Measurements from ENCODE around the gene PSMC3. TPM values are rescaled to one million over a fixed set of nuclear protein-coding genes. Genes with fewer than 3 reads are reported as not detected.

PSMC3 gene
- total RNA-seq, 1 experiment from 2014 or later: 179 TPM

- Histone ChIP-seq H2AFZ (ENCODE audit: low read length) (no peak overlapping the region), H3K4ac (ENCODE audit: low read depth, low read length) (no peak overlapping the region), H3K4me1 (ENCODE audit: insufficient read depth, low read length) (peaks cover 3% of the 10 kb centered on the region), H3T11ph (ENCODE audit: low read length) (no peak overlapping the region), H3K79me2 (ENCODE audit: insufficient read depth, low read length) (no peaks in the 10 kb centered on the region), H2BK20ac (ENCODE audit: low read depth, low read length, poor library complexity, severe bottlenecking) (no peak overlapping the region), H3K23ac (ENCODE audit: insufficient read length, low read depth, low read length) (no peak overlapping the region), H3K18ac (ENCODE audit: insufficient read length, low read depth, low read length) (no peak overlapping the region), H2BK5ac (ENCODE audit: insufficient read length, low read length) (no peak overlapping the region), H4K91ac (ENCODE audit: insufficient read length, low read depth, low read length) (no peak overlapping the region), H4K5ac (ENCODE audit: insufficient read length, low read depth, low read length) (no peak overlapping the region), H4K20me1 (ENCODE audit: control insufficient read depth, insufficient read depth, insufficient read length) (no peaks in the 10 kb centered on the region), H3K79me1 (ENCODE audit: insufficient read depth, low read depth, low read length, poor library complexity, severe bottlenecking) (no peaks in the 10 kb centered on the region), H3K27me3 (ENCODE audit: insufficient read depth, low read length) (no peaks in the 10 kb centered on the region), H2BK120ac (ENCODE audit: low read depth, low read length, poor library complexity, severe bottlenecking) (no peak overlapping the region), H3K27ac (ENCODE audit: insufficient read length, low read depth, low read length) (no peak overlapping the region), H4K8ac (replicated peaks; ENCODE audit: insufficient read length, low read depth, low read length) (no peak overlapping the region), H2BK15ac (ENCODE audit: low read depth, low read length) (no peak overlapping the region), H2BK12ac (ENCODE audit: insufficient read length, low read depth, low read length) (no peak overlapping the region), H3K4me2 (ENCODE audit: insufficient read depth, insufficient read length, low read length) (no peak overlapping the region), H3K9ac (ENCODE audit: extremely low read depth, insufficient read length, low read length) (no peak overlapping the region), H3K56ac (ENCODE audit: insufficient read length, low read depth, low read length) (no peak overlapping the region), H3K14ac (ENCODE audit: insufficient read depth, low read length) (no peak overlapping the region), H3K23me2 (ENCODE audit: insufficient read length, low read depth, low read length, poor library complexity, severe bottlenecking) (peaks cover 4% of the 10 kb centered on the region), H2AK5ac (ENCODE audit: insufficient read length, low read length) (no peak overlapping the region), H3K9me3 (ENCODE audit: control insufficient read depth, low read depth, low read length) (no peaks in the 10 kb centered on the region)
- no CpG with 5 or more reads among the region's 3 CpGs for WGBS (ENCODE audit: extremely low coverage, insufficient read length, low lambda C conversion rate)
- Mint-ChIP-seq H3K27ac (peak overlapping the region; percentile 24 to 83 (median 40); a peak in 3 of 7 replicates), H3K27me3 (ENCODE audit: low read depth) (no peaks in the 10 kb centered on the region; the same call in 1 of the 2 replicates), H3K4me1 (peaks cover 27 to 31% of the 10 kb centered on the region in 2 experiments), H3K9me3 (no peaks in the 10 kb centered on the region), H3K36me3 (ENCODE audit: insufficient read depth in 1 of 3, low read depth in 3 of 3) (no peaks in the 10 kb centered on the region), H3K4me3 (no peak overlapping the region)
- TF ChIP-seq CTCF (conservative IDR thresholded peaks at IDR 0.05): no peak
- DNase-seq: peak; percentile 26
These were observed 28.2 kb downstream of the PSMC3 start for GRCh38 chr11:47398011-47398410.
